H9 (cell line): ENCODE measurements around the gene THBS1. TPM values are rescaled to one million over a fixed set of nuclear protein-coding genes. Genes with fewer than 3 reads are reported as not detected.

Experiments
- DNase-seq: peaks from one replicate; pipeline ENCODE4 v3.0.0-alpha.2; 2017
- H2AFZ ChIP-seq: one replicate; pipeline ENCODE4 v1.6.1; 2013; ENCODE audit warnings: mild to moderate bottlenecking, low read length, control low read depth, moderate library complexity
- H2AK5ac ChIP-seq: 2 replicates; pipeline ENCODE4 v1.6.1; 2013; ENCODE audit warnings: low read length, control low read depth, mixed read lengths; ENCODE audit not compliant: insufficient read length
- H2BK120ac ChIP-seq: one replicate; pipeline ENCODE4 v1.6.1; 2013; ENCODE audit warnings: low read depth, mild to moderate bottlenecking, low read length, control low read depth, inconsistent platforms; ENCODE audit not compliant: poor library complexity, severe bottlenecking
- H2BK12ac ChIP-seq: 2 replicates; pipeline ENCODE4 v1.6.1; 2013; ENCODE audit warnings: low read length, control low read depth, mixed read lengths, low read depth; ENCODE audit not compliant: insufficient read length
- H2BK15ac ChIP-seq: 2 replicates; pipeline ENCODE4 v1.6.1; 2013; ENCODE audit warnings: low read depth, low read length, control low read depth
- H2BK20ac ChIP-seq: one replicate; pipeline ENCODE4 v1.6.1; 2013; ENCODE audit warnings: low read depth, mild to moderate bottlenecking, low read length, control low read depth, inconsistent platforms; ENCODE audit not compliant: poor library complexity, severe bottlenecking
- H2BK5ac ChIP-seq: 2 replicates; pipeline ENCODE4 v1.6.1; 2013; ENCODE audit warnings: low read length, control low read depth, mixed read lengths; ENCODE audit not compliant: insufficient read length
- H3K14ac ChIP-seq: 2 replicates; pipeline ENCODE4 v1.6.1; 2013; ENCODE audit warnings: low read length, control low read depth; ENCODE audit not compliant: insufficient read depth
- H3K18ac ChIP-seq: 2 replicates; pipeline ENCODE4 v1.6.1; 2013; ENCODE audit warnings: low read depth, mild to moderate bottlenecking, mixed read lengths, low read length, control low read depth; ENCODE audit not compliant: insufficient read length
- H3K23ac ChIP-seq: 2 replicates; pipeline ENCODE4 v1.6.1; 2013; ENCODE audit warnings: low read length, control low read depth, mixed read lengths, low read depth; ENCODE audit not compliant: insufficient read length
- H3K23me2 ChIP-seq: 2 replicates; pipeline ENCODE4 v1.6.1; 2013; ENCODE audit warnings: low read depth, mild to moderate bottlenecking, mixed read lengths, low read length, control low read depth; ENCODE audit not compliant: insufficient read length, poor library complexity, severe bottlenecking
- H3K27ac ChIP-seq: 2 replicates; pipeline ENCODE4 v1.5.1; 2013; ENCODE audit warnings: low read length, control low read depth, mixed read lengths, low read depth; ENCODE audit not compliant: insufficient read length
- H3K27me3 ChIP-seq: 2 replicates; pipeline ENCODE4 v1.6.1; 2013; ENCODE audit warnings: low read length, control low read depth, inconsistent platforms; ENCODE audit not compliant: insufficient read depth
- H3K4ac ChIP-seq: 2 replicates; pipeline ENCODE4 v1.6.1; 2013; ENCODE audit warnings: low read depth, mild to moderate bottlenecking, control low read depth, inconsistent platforms, low read length, moderate library complexity
- H3K4me1 ChIP-seq: 2 replicates; pipeline ENCODE4 v1.6.1; 2013; ENCODE audit warnings: low read length, control low read depth, inconsistent platforms; ENCODE audit not compliant: insufficient read depth
- H3K4me2 ChIP-seq: 2 replicates; pipeline ENCODE4 v1.6.1; 2013; ENCODE audit warnings: low read length, control low read depth, mixed read lengths; ENCODE audit not compliant: insufficient read length, insufficient read depth
- H3K56ac ChIP-seq: 2 replicates; pipeline ENCODE4 v1.6.1; 2013; ENCODE audit warnings: low read depth, mild to moderate bottlenecking, mixed read lengths, low read length, control low read depth; ENCODE audit not compliant: insufficient read length
- H3K79me1 ChIP-seq: 2 replicates; pipeline ENCODE4 v1.6.1; 2013; ENCODE audit warnings: low read depth, mild to moderate bottlenecking, moderate library complexity, low read length, control low read depth, inconsistent platforms; ENCODE audit not compliant: insufficient read depth, poor library complexity, severe bottlenecking
- H3K79me2 ChIP-seq: 2 replicates; pipeline ENCODE4 v1.6.1; 2013; ENCODE audit warnings: low read length, control low read depth, inconsistent platforms; ENCODE audit not compliant: insufficient read depth
- H3K9ac ChIP-seq: 2 replicates; pipeline ENCODE4 v1.6.1; 2013; ENCODE audit warnings: low read length, control low read depth, mixed read lengths; ENCODE audit not compliant: insufficient read length; ENCODE audit errors: extremely low read depth
- H3K9me3 ChIP-seq: one replicate; pipeline ENCODE4 v1.6.1; 2013; ENCODE audit warnings: low read depth, low read length, inconsistent platforms; ENCODE audit not compliant: control insufficient read depth
- H3T11ph ChIP-seq: one replicate; pipeline ENCODE4 v1.6.1; 2013; ENCODE audit warnings: mild to moderate bottlenecking, low read length, control low read depth, inconsistent platforms
- H4K20me1 ChIP-seq: one replicate; pipeline ENCODE4 v1.6.1; 2013; ENCODE audit not compliant: control insufficient read depth, insufficient read length, insufficient read depth
- H4K5ac ChIP-seq: 2 replicates; pipeline ENCODE4 v1.6.1; 2013; ENCODE audit warnings: low read depth, mild to moderate bottlenecking, mixed read lengths, low read length, control low read depth; ENCODE audit not compliant: insufficient read length
- H4K8ac ChIP-seq: replicated peaks from 2 replicates; pipeline ENCODE4 v1.6.1; 2013; ENCODE audit warnings: low read length, control low read depth, mixed read lengths, low read depth; ENCODE audit not compliant: insufficient read length
- H4K91ac ChIP-seq: 2 replicates; pipeline ENCODE4 v1.6.1; 2013; ENCODE audit warnings: low read depth, mild to moderate bottlenecking, moderate library complexity, mixed read lengths, low read length, control low read depth; ENCODE audit not compliant: insufficient read length
- H3K27ac Mint-ChIP-seq, 3 experiments: 2 replicates in 2 of 3; 3 replicates in 1 of 3; pipeline ENCODE4 v1.8.0; 2020 to 2021; ENCODE audit warnings: mixed read lengths in 3 of 3, mild to moderate bottlenecking in 1 of 3, moderate library complexity in 1 of 3
- H3K27me3 Mint-ChIP-seq: 2 replicates; pipeline ENCODE4 v1.8.0; 2021; ENCODE audit warnings: low read depth, mild to moderate bottlenecking, moderate library complexity, mixed read lengths
- H3K36me3 Mint-ChIP-seq, 3 experiments: 2 replicates in 2 of 3; 3 replicates in 1 of 3; pipeline ENCODE4 v1.8.0; 2020 to 2021; ENCODE audit warnings: low read depth in 3 of 3, mixed read lengths in 3 of 3; ENCODE audit not compliant: insufficient read depth in 1 of 3
- H3K4me1 Mint-ChIP-seq, 2 experiments: 2 replicates each; pipeline ENCODE4 v1.8.0; 2020; ENCODE audit warnings: mixed read lengths in 2 of 2
- H3K4me3 Mint-ChIP-seq, 2 experiments: 2 replicates in 1 of 2; 3 replicates in 1 of 2; pipeline ENCODE4 v1.8.0; 2020 to 2021; ENCODE audit warnings: mild to moderate bottlenecking in 2 of 2, mixed read lengths in 2 of 2, moderate library complexity in 1 of 2
- H3K9me3 Mint-ChIP-seq, 2 experiments: 2 replicates in 1 of 2; 3 replicates in 1 of 2; pipeline ENCODE4 v1.8.0; 2020; ENCODE audit warnings: mild to moderate bottlenecking in 2 of 2, mixed read lengths in 2 of 2, moderate library complexity in 1 of 2
- CTCF ChIP-seq: fragments of 200-600 bp; sonication (generic); conservative IDR thresholded peaks from 3 replicates; pipeline ENCODE4 v1.8.0; 2021; ENCODE audit warnings: antibody characterized with exemption, mild to moderate bottlenecking
- WGBS: extraction: QIAGEN DNeasy Blood & Tissue Kit; methylation state at CpG from one replicate; pipeline ENCODE4 v1.1.7; 2013; ENCODE audit warnings: missing lambda C conversion rate, low lambda C conversion rate, mixed read lengths; ENCODE audit not compliant: insufficient read length; ENCODE audit errors: extremely low coverage; 5-methylcytosine and 5-hydroxymethylcytosine counted together
- total RNA-seq: library from RNA; stranded (reverse); gene quantifications from 2 replicates; pipeline ENCODE4 v1.2.1, GENCODE V29; 2021

Gene THBS1
- total RNA-seq, 1 experiment from 2014 or later = 72.1 TPM

- H3K27me3 Mint-ChIP-seq = no peaks in the 10 kb centered on the region
- Histone ChIP-seq H3K4me2 (no peak overlapping the region), H2BK15ac (no peak overlapping the region), H4K20me1 (no peaks in the 10 kb centered on the region), H4K5ac (no peak overlapping the region), H2BK12ac (no peak overlapping the region), H3K27ac (no peak overlapping the region), H2BK5ac (no peak overlapping the region), H2AK5ac (no peak overlapping the region), H3K9ac (no peak overlapping the region), H2BK120ac (no peak overlapping the region), H3K79me1 (no peaks in the 10 kb centered on the region), H4K8ac (no peak overlapping the region), H3K4me1 (no peaks in the 10 kb centered on the region), H2BK20ac (no peak overlapping the region), H3K56ac (no peak overlapping the region), H3K23me2 (no peaks in the 10 kb centered on the region), H3K18ac (no peak overlapping the region), H3T11ph (no peak overlapping the region), H4K91ac (no peak overlapping the region), H2AFZ (no peak overlapping the region), H3K27me3 (no peaks in the 10 kb centered on the region), H3K9me3 (no peaks in the 10 kb centered on the region), H3K14ac (no peak overlapping the region), H3K79me2 (no peaks in the 10 kb centered on the region), H3K23ac (no peak overlapping the region), H3K4ac (no peak overlapping the region)
- peaks cover 2 to 3% of the 10 kb centered on the region in 2 experiments; a peak in 2 of 5 replicates for H3K9me3 Mint-ChIP-seq
- H3K4me3 Mint-ChIP-seq = no peak overlapping the region
- DNase-seq = no peak
- H3K36me3 Mint-ChIP-seq = no peaks in the 10 kb centered on the region; a peak in 1 of 7 replicates
- no peak overlapping the region for H3K27ac Mint-ChIP-seq
- H3K4me1 Mint-ChIP-seq = peaks cover 7% of the 10 kb centered on the region in 2 experiments
- no peak for TF ChIP-seq CTCF
- WGBS = no CpG with 5 or more reads among the region's 2 CpGs
Observed at GRCh38 chr15:39539466-39539865, 41.4 kb upstream of the THBS1 start.
